Neuron (in vitro differentiated cells): ENCODE results near the gene ITGAD.

Experiments used
- H2AFZ ChIP-seq: one replicate; pipeline ENCODE4 v1.6.1; 2013; ENCODE audit warnings: low read depth, mild to moderate bottlenecking, inconsistent platforms, low read length, moderate library complexity
- H3K27me3 ChIP-seq: one replicate; pipeline ENCODE4 v1.6.1; 2013; ENCODE audit warnings: low read length; ENCODE audit not compliant: insufficient read depth
- H3K36me3 ChIP-seq: one replicate; pipeline ENCODE4 v1.6.1; 2013; ENCODE audit warnings: low read length; ENCODE audit not compliant: insufficient read depth
- H3K4me1 ChIP-seq: one replicate; pipeline ENCODE4 v1.6.1; 2013; ENCODE audit warnings: low read length; ENCODE audit not compliant: insufficient read depth
- H3K4me3 ChIP-seq: 2 replicates; pipeline ENCODE4 v1.5.1; 2013; ENCODE audit warnings: mild to moderate bottlenecking, low read length, moderate library complexity
- H3K9me3 ChIP-seq: one replicate; pipeline ENCODE4 v1.6.1; 2013; ENCODE audit warnings: low read length

Gene ITGAD

GRCh38 chr16:31357324-31358109 is 35.6 kb upstream of the ITGAD start:
- Histone ChIP-seq H3K27me3 (peaks cover 11% of the 10 kb centered on the region), H3K4me3 (no peak overlapping the region), H3K9me3 (no peaks in the 10 kb centered on the region), H3K4me1 (no peaks in the 10 kb centered on the region), H2AFZ (no peak overlapping the region), H3K36me3 (no peaks in the 10 kb centered on the region)

- H3K36me3 ChIP-seq: no peaks in the 10 kb centered on the region
Observed at GRCh38 chr16:31360251-31360650, 32.9 kb upstream of the ITGAD start.

GRCh38 chr16:31361201-31362110 is 31.7 kb upstream of the ITGAD start:
- no peak overlapping the region for H2AFZ ChIP-seq
- H3K4me3 ChIP-seq: no peak overlapping the region
- no peaks in the 10 kb centered on the region for H3K4me1 ChIP-seq
- H3K36me3 ChIP-seq: no peaks in the 10 kb centered on the region
- H3K9me3 ChIP-seq: no peaks in the 10 kb centered on the region
- H3K27me3 ChIP-seq: no peaks in the 10 kb centered on the region

More at GRCh38 chr16:31360251-31360650, 32.9 kb upstream of the ITGAD start:
- Histone ChIP-seq H3K27me3 (peaks cover 7% of the 10 kb centered on the region), H3K4me3 (no peak overlapping the region), H2AFZ (no peak overlapping the region), H3K4me1 (no peaks in the 10 kb centered on the region), H3K9me3 (no peaks in the 10 kb centered on the region)

GRCh38 chr16:31362476-31363405 is 30.4 kb upstream of the ITGAD start:
- Histone ChIP-seq H3K27me3 (no peaks in the 10 kb centered on the region), H3K9me3 (no peaks in the 10 kb centered on the region), H3K36me3 (no peaks in the 10 kb centered on the region), H2AFZ (no peak overlapping the region), H3K4me1 (no peaks in the 10 kb centered on the region), H3K4me3 (no peak overlapping the region)

GRCh38 chr16:31363721-31364120 is 29.4 kb upstream of the ITGAD start:
- Histone ChIP-seq H3K27me3 (no peaks in the 10 kb centered on the region), H3K36me3 (no peaks in the 10 kb centered on the region), H2AFZ (no peak overlapping the region), H3K4me3 (no peak overlapping the region), H3K9me3 (no peaks in the 10 kb centered on the region), H3K4me1 (no peaks in the 10 kb centered on the region)

- H2AFZ ChIP-seq: no peak overlapping the region
- H3K4me1 ChIP-seq: no peaks in the 10 kb centered on the region
- no peaks in the 10 kb centered on the region for H3K36me3 ChIP-seq
- H3K4me3 ChIP-seq: no peak overlapping the region
- H3K27me3 ChIP-seq: no peaks in the 10 kb centered on the region
- H3K9me3 ChIP-seq: no peaks in the 10 kb centered on the region
Observed at GRCh38 chr16:31364421-31364820, 28.7 kb upstream of the ITGAD start.

GRCh38 chr16:31365131-31365865 is 27.8 kb upstream of the ITGAD start:
- Histone ChIP-seq H3K36me3 (no peaks in the 10 kb centered on the region), H3K27me3 (no peaks in the 10 kb centered on the region), H3K4me1 (no peaks in the 10 kb centered on the region), H3K4me3 (no peak overlapping the region), H2AFZ (no peak overlapping the region), H3K9me3 (no peaks in the 10 kb centered on the region)

- Histone ChIP-seq H3K4me3 (no peak overlapping the region), H3K27me3 (peaks cover 3% of the 10 kb centered on the region), H3K4me1 (no peaks in the 10 kb centered on the region), H2AFZ (no peak overlapping the region), H3K9me3 (no peaks in the 10 kb centered on the region), H3K36me3 (no peaks in the 10 kb centered on the region)
Observed at GRCh38 chr16:31367853-31368252, 25.3 kb upstream of the ITGAD start.

- H3K27me3 ChIP-seq: peaks cover 3% of the 10 kb centered on the region
Observed at GRCh38 chr16:31371008-31371407, 22.1 kb upstream of the ITGAD start.

GRCh38 chr16:31371619-31372484 is 21.3 kb upstream of the ITGAD start:
- Histone ChIP-seq H3K27me3 (peaks cover 3% of the 10 kb centered on the region), H3K4me3 (no peak overlapping the region), H3K36me3 (no peaks in the 10 kb centered on the region), H2AFZ (no peak overlapping the region), H3K4me1 (no peaks in the 10 kb centered on the region), H3K9me3 (no peaks in the 10 kb centered on the region)

More at GRCh38 chr16:31371008-31371407, 22.1 kb upstream of the ITGAD start:
- H3K4me3 ChIP-seq: no peak overlapping the region
- H3K9me3 ChIP-seq: no peaks in the 10 kb centered on the region
- no peaks in the 10 kb centered on the region for H3K4me1 ChIP-seq
- no peaks in the 10 kb centered on the region for H3K36me3 ChIP-seq
- no peak overlapping the region for H2AFZ ChIP-seq

GRCh38 chr16:31373235-31373634 is 19.9 kb upstream of the ITGAD start:
- Histone ChIP-seq H3K4me1 (no peaks in the 10 kb centered on the region), H3K27me3 (peaks cover 3% of the 10 kb centered on the region), H3K36me3 (no peaks in the 10 kb centered on the region), H3K4me3 (no peak overlapping the region), H2AFZ (no peak overlapping the region), H3K9me3 (no peaks in the 10 kb centered on the region)
